Activated gamma-delta T cell treated with anti-CD3 and anti-CD28 coated beads, Interleukin-2, amount 50 U/mL, for 16 hours (primary cell): ENCODE data around the gene ELOVL2.

ENCODE experiments used
- DNase-seq: peaks from one replicate; pipeline ENCODE4 v3.0.0-alpha.2; 2020; ENCODE audit warnings: low read depth

Gene ELOVL2

DNA sequence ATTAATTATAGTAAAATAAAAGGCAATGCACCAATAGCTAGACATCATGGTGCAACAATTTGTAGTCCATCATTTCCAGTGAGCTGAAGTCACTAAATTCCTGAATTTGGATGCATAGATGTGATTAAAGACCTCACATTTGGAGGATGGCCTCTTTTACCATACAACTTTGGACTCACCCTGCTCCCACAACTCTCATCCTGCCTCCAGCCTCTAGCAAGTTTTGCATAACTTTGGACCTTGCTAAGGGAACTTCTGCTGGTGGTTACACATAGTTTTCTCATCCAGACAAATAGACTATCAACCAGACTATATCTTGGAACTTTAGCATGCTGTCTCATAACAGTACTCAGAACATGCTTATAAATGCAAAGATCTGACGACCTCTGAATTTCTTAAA lies 12.8 kb upstream of the ELOVL2 start:
- no peak for DNase-seq

- DNase-seq, result no peak
Observed at GRCh38 chr6:11055127-11055627, 11.1 kb upstream of the ELOVL2 start.

DNA sequence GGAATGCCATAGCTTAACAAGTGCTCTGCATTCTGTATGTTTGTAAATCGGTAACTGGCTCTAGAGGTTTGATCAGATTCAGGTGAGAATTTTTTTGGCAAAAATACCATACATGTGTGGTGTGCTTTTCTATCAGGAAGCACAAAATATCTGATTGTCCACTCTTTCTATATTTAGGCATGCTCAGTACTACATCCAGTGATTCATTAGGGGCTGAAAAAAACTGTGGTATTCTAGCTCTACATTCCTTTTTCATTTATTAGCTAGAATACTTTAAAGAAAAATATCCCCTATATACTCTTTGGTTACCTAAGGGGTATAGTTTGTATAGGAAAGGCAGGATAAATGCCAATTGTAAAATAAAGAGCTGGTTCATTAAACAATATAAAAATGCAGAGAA lies 10.6 kb upstream of the ELOVL2 start:
- DNase-seq, result no peak

DNA sequence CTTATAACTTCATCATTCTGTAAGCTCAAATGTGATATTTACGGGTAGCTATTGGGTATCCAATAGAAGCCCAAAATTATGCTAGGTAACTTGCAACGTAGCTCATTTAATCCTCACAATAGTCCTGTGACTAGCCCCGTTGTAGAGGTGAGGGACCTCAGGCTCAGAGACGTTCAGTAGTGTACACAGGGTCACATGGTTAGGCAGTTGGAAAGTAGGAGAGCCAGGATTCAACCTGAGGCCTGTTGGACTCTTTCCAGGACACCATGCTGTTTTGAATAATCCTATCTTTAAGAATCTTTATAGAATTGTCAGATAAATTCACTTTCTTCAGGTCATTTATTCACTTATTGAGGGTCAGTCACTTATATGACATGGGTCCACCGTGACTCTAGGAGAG lies 9.2 kb upstream of the ELOVL2 start:
- DNase-seq, result no peak

DNA sequence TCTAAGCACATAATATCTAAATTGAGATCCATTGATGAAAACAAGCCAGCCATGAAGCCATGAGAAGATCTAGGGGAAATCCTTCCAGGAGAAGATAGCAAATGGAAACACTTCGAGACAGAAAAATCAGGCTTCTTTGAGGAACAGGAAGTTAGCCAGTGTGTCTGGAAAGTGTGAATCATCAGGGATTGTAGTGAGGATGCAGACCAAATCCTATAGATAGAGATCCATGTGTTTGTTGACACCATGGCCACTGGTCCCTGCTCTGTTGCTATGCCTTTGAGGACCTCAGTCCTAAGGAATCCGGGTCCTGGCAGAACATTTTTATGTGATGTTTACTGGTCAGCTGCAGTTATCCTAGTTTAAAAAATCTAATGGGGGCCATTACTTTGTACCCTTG lies 6.6 kb upstream of the ELOVL2 start:
- no peak for DNase-seq

GRCh38 chr6:11044712-11045167 lies 635 bp upstream of the ELOVL2 start:
- DNase-seq, result no peak

DNA sequence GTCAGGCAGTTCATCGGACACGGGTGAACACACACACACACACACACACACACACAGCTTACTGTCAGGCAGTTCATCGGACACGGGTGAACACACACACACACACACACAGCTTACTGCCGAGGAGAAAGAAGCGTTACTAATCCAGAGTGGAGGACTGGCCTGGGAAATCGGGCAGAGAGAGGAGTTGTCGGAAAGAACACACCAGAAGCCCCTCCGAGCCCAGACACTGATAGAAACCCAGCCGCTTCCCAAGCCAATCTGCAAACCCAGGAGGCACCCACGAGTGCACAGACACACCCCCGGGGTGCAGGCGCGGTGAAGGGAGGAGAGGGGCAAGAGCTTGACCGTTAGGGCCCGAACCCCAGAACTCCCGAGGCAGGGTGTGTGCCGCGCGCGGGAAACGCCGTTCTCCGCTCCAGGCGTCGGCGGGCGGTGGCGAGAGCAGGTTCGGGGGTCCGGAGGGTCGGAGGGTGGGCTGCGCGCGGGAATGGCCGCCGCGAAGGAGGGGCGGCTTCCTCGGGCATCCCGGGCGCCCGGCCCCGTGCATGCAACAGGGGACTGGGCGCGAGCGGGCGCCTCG lies 636 bp downstream of the ELOVL2 start:
- DNase-seq, result no peak

- no peak for DNase-seq
Observed at GRCh38 chr6:11042750-11043377, 1.2 kb downstream of the ELOVL2 start.

DNA sequence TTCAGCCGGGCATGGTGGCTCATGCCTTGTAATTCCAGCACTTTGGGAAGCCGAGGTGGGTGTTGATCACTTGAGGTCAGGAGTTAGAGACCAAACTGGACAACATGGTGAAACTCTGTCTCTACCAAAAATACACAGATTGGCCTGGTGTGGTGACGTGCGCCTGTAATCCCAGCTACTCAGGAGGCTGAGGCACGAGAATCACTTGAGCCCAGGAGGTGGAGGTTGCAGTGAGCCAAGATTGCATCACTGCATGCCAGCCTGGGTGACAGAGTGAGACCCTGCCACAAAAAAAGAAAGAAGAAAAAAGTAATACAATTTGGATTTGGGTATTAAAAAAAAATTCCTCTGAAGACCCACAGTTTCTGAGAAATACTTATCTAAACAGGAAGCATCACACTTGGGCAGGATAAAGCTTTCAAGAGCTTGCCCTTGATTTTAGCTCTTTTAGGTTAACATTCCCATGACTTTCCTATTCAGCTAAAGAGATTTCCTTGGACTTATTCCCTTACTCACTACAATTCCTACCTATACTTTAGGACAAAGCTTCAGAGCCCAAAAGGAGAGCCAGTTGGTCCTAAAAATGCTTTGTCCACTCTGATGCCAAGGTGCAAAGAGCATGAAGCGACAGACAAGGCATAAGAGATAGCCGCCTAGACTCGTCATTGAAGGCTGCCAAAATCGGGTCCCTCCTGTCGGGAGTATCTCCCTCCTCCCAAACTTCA lies 1.9 kb downstream of the ELOVL2 start:
- no peak for DNase-seq

GRCh38 chr6:11040134-11040533 lies 4.0 kb downstream of the ELOVL2 start:
- DNase-seq, result no peak

GRCh38 chr6:11039040-11039439 lies 5.1 kb downstream of the ELOVL2 start:
- no peak for DNase-seq

DNA sequence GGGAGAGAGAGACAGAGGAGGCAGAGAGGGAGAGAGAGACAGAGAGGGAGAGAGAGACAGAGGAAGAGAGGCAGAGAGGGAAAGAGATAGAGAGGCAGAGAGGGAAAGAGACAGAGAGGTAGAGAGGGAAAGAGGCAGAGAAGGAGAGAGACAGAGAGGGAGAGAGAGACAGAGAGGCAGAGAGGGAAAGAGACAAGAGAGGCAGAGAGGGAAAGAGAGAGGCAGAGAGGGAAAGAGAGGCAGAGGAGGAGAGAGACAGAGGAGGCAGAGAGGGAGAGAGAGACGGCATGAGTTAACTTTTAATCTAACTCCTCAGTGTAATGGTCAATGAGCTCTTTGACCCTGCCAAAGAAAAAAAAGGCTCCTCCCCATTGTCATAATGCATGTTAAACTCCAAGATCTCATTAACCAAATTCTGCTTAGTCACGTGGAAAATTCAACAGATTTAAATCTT lies 7.1 kb downstream of the ELOVL2 start:
- no peak for DNase-seq

DNA sequence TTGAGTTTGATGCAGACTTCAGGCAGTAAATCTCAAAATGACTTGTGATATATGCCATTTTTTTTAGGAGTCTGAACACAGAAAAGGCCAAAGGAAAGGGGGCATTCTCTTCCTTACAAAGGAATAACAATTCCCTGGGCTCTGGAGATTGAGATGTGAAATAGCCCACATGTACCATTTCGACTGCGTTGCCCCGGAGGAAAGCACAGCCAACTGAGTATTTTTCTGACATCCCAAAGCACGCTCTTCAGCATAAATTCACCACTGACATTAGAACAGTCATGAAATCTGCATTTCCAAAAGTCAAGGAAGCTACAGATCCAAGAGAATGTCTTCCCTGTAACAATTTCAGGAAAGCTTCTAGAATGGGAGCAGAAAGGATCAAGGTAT lies 7.8 kb downstream of the ELOVL2 start:
- DNase-seq, result no peak

DNA sequence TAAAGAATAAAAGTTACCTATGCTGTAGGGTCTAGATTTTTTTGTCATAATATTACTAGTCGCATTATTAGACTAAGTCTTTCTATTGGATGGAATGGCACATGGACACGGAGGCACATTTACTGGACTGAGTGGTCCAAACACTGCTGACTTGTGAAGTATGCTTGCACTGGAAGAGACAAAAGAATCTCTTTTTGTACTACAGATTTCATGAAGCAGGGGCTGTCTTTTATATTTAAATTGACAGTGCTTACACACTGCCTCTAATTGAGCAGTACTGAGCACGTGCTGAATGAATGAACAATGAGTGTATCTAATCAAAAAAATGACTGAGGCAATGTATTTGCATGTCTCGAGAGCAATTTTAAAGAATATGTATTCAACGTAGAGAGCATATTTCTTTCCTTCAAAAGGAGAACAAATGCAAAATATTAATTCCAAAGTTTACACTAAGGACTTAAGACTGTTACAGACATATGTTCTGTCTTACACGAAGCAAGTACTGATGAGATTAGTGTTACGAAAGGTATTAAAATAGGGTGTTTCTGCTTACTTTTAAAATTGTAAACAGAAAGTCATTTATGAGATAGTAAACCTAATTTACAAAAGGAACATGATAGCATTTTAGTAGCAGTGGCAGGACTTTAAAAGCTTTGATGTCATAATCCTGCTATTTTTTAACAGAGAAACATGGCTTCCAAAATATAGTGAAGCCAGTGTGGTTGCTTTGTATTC lies 8.3 kb downstream of the ELOVL2 start:
- no peak for DNase-seq

GRCh38 chr6:11033825-11034224 lies 10.3 kb downstream of the ELOVL2 start:
- no peak for DNase-seq

DNA sequence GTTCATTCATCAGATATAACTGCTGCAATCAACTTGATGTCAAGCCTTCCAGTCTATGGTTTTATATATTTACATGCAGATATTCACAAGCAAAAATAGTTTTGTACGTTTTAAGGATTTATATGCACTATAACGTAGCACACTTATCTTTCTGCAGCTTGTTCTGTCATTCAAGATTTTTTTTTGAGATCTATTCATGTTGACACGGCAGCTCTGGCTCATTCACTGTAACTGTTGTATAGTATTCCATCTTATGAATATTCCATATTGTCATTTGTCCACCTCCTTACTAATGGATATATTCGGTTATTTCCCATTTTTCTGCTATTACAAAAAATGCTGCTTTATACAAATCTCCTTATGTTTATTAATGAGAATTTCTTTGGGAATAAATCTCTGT lies 13.2 kb downstream of the ELOVL2 start:
- no peak for DNase-seq

GRCh38 chr6:11028959-11029358 lies 15.1 kb downstream of the ELOVL2 start:
- no peak for DNase-seq

GRCh38 chr6:11027565-11028110 lies 16.5 kb downstream of the ELOVL2 start:
- no peak for DNase-seq

- no peak for DNase-seq
Observed at GRCh38 chr6:11025921-11026635, 18.0 kb downstream of the ELOVL2 start.

GRCh38 chr6:11025130-11025529 lies 19.0 kb downstream of the ELOVL2 start:
- DNase-seq, result no peak

- no peak for DNase-seq
Observed at GRCh38 chr6:11023032-11023431, 21.1 kb downstream of the ELOVL2 start.

DNA sequence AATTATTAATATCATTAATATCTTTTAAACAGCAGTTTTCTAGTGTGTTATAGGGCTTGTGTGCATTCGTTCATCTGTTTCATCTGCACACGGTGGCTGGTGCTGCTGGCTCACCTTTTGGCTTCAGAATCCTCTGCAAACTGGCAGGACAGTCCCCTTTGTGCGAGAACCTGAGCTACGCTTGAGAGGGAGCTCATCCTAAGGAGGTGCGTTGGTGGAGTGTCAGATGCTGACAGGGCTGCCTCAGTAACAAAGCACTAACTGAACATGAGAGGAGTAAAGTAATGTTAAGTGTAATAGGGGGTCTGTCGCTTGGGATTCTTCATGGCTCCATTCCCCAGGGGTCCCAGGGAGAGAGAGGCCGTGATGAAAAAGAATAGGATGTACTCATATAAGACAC lies 22.4 kb downstream of the ELOVL2 start:
- DNase-seq, result no peak
